ENCODE results near the gene SAMD15. TPM values are rescaled to one million over a fixed set of nuclear protein-coding genes. Genes with fewer than 3 reads are reported as not detected.

The SAMD15 gene
- total and polyA plus RNA-seq, 2 donors (not counting 3 experiments of a cell fraction or from before 2014, with no cell fraction given) = 0.10 to 1.1 TPM

DNA sequence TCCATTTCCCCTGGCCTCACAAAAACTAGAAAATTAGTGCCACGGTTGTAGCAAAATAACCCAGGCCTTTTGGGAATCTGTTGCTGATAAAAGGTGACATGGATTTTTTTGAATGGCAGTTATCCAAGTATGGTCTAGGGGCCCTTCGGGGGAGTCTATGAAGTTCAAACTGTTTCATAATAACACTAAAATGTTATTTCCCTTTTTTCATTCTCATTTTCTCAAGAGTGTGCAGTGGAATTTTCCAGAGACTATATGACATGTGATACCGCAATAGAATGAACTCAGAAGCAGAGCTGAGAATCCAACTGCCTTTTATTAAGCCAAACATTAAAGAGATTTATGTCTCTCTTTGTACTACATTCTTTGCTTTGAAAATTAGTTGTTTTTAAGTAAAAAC lies 29.4 kb upstream of the SAMD15 start:
- no peak for FAIRE-seq
- no peaks in the 10 kb centered on the region for H3K27me3 ChIP-seq (ENCODE audit: control insufficient read depth in 2 of 2, insufficient read depth in 2 of 2, low read length in 2 of 2)
- H3K79me2 ChIP-seq (ENCODE audit: control insufficient read depth, insufficient read depth, low read length) = no peaks in the 10 kb centered on the region
- no peaks in the 10 kb centered on the region for H4K20me1 ChIP-seq (replicated peaks; ENCODE audit: control insufficient read depth, extremely low read depth, insufficient read depth, low read length)
- H3K4me3 ChIP-seq (replicated peaks in 1 of 3; ENCODE audit: insufficient read depth in 1 of 3, low read depth in 1 of 3, low read length in 3 of 3) = no peak overlapping the region
- H3K27ac ChIP-seq (ENCODE audit: insufficient read depth, low read depth, low read length) = no peak overlapping the region
- dilution Hi-C loops (cut with MboI; ENCODE audit: extremely low pct_ligation_motif_present, low sequenced_read_pairs) (no loop called here), intact Hi-C loops (cut with micrococcal nuclease) (no loop called here)
- ChIA-PET POLR2A (no interaction called here), CTCF (no interaction called here)
- H3K36me3 ChIP-seq (ENCODE audit: control insufficient read depth in 2 of 2, extremely low read depth in 1 of 2, insufficient read depth in 2 of 2, low read length in 2 of 2) = peaks cover 0 to 2% of the 10 kb centered on the region in 2 experiments
- H2AFZ ChIP-seq (ENCODE audit: low read depth, low read length) = no peak overlapping the region
- no peaks in the 10 kb centered on the region for H3K9me1 ChIP-seq (replicated peaks; ENCODE audit: control insufficient read depth, extremely low read depth, insufficient read depth, low read length)
- no peaks in the 10 kb centered on the region for H3K4me1 ChIP-seq (ENCODE audit: control insufficient read depth, extremely low read depth, insufficient read depth, low read length)
- no peak overlapping the region for H3K4me2 ChIP-seq (ENCODE audit: insufficient read depth, low read length)
- H3K9me3 ChIP-seq (replicated peaks; ENCODE audit: control insufficient read depth, insufficient read depth, low read length) = no peaks in the 10 kb centered on the region
- no TSS peak for BruUV-seq (replicated peaks)
- TF ChIP-seq EZH2 (IDR thresholded peaks at IDR 0.05; ENCODE audit: borderline replicate concordance, low read depth, low read length, severe bottlenecking) (no peak), MYC (IDR thresholded peaks at IDR 0.05; ENCODE audit: low read depth, low read length) (no peak), JUN (IDR thresholded peaks at IDR 0.05; ENCODE audit: borderline replicate concordance, insufficient read depth, insufficient read length, low read depth) (no peak), POLR2A (IDR thresholded peaks at IDR 0.05; ENCODE audit: low read depth, low read length) (no peak), FOS (IDR thresholded peaks at IDR 0.05; ENCODE audit: borderline replicate concordance, insufficient read depth, low read length) (no peak), POLR2AphosphoS5 (IDR thresholded peaks at IDR 0.05; ENCODE audit: insufficient read depth, low read depth, low read length) (no peak), GATA2 (IDR thresholded peaks at IDR 0.05; ENCODE audit: insufficient read depth, insufficient read length, low read depth, low read length) (no peak)
- TF ChIP-seq, protein P1, sequence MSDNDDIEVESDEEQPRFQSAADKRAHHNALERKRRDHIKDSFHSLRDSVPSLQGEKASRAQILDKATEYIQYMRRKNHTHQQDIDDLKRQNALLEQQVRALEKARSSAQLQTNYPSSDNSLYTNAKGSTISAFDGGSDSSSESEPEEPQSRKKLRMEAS (IDR thresholded peaks at IDR 0.05; ENCODE audit: insufficient read depth, insufficient read length) = no peak
- TF ChIP-seq, protein P2, sequence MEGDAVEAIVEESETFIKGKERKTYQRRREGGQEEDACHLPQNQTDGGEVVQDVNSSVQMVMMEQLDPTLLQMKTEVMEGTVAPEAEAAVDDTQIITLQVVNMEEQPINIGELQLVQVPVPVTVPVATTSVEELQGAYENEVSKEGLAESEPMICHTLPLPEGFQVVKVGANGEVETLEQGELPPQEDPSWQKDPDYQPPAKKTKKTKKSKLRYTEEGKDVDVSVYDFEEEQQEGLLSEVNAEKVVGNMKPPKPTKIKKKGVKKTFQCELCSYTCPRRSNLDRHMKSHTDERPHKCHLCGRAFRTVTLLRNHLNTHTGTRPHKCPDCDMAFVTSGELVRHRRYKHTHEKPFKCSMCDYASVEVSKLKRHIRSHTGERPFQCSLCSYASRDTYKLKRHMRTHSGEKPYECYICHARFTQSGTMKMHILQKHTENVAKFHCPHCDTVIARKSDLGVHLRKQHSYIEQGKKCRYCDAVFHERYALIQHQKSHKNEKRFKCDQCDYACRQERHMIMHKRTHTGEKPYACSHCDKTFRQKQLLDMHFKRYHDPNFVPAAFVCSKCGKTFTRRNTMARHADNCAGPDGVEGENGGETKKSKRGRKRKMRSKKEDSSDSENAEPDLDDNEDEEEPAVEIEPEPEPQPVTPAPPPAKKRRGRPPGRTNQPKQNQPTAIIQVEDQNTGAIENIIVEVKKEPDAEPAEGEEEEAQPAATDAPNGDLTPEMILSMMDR (IDR thresholded peaks at IDR 0.05; ENCODE audit: extremely low read depth in 1 of 2, insufficient read depth in 1 of 2, low read depth in 1 of 2, low read length in 2 of 2) = no peak
- no peak overlapping the region for H3K9ac ChIP-seq (replicated peaks; ENCODE audit: extremely low read depth, insufficient read depth, low read length)
- DNase-seq (ENCODE audit: low read depth, low spot score) = no peak

Data from endothelial cell of umbilical vein (primary cell).